HL-60 (cell line): ENCODE results near the gene SECISBP2.

Experiments used
- DNase-seq, 2 experiments: peaks; one replicate each; pipeline ENCODE4 v3.0.0-alpha.2; 2010 to 2020; ENCODE audit warnings: low read depth in 1 of 2, low spot score in 1 of 2
- H3K27ac ChIP-seq: fragments of 250-450 bp; sonication (Bioruptor Pico); replicated peaks from 2 replicates; pipeline ENCODE4 v1.5.1; 2020; ENCODE audit warnings: mild to moderate bottlenecking, moderate library complexity
- H3K27me3 ChIP-seq: fragments of 250-450 bp; sonication (Bioruptor Pico); 2 replicates; pipeline ENCODE4 v1.5.1; 2021; ENCODE audit warnings: mild to moderate bottlenecking, moderate library complexity; ENCODE audit not compliant: insufficient read depth, poor library complexity, severe bottlenecking
- H3K4me3 ChIP-seq: replicated peaks from 2 replicates; pipeline ENCODE4 v1.5.1; 2011; ENCODE audit warnings: mild to moderate bottlenecking, control low read depth, low read length; ENCODE audit not compliant: insufficient read depth
- GABPA ChIP-seq: IDR thresholded peaks from 2 replicates; pipeline ENCODE4 v1.6.1; 2012; ENCODE audit warnings: low read depth
- POLR2AphosphoS5 ChIP-seq: IDR thresholded peaks from 2 replicates; pipeline ENCODE4 v1.6.1; 2012; ENCODE audit warnings: low read depth
- SPI1 ChIP-seq: IDR thresholded peaks from 2 replicates; pipeline ENCODE4 v1.6.1; 2012; ENCODE audit warnings: low read depth, mild to moderate bottlenecking, borderline replicate concordance
- TF ChIP-seq, protein P1 (sequence below): IDR thresholded peaks from one replicate; pipeline ENCODE4 v1.5.1; 2011; ENCODE audit warnings: low read length, control low read depth, inconsistent platforms; ENCODE audit not compliant: insufficient read depth
- TF ChIP-seq, protein P2 (sequence below): IDR thresholded peaks from 2 replicates; pipeline ENCODE4 v1.6.1; 2012; ENCODE audit warnings: low read depth; ENCODE audit not compliant: insufficient replicate concordance

Gene SECISBP2

DNA sequence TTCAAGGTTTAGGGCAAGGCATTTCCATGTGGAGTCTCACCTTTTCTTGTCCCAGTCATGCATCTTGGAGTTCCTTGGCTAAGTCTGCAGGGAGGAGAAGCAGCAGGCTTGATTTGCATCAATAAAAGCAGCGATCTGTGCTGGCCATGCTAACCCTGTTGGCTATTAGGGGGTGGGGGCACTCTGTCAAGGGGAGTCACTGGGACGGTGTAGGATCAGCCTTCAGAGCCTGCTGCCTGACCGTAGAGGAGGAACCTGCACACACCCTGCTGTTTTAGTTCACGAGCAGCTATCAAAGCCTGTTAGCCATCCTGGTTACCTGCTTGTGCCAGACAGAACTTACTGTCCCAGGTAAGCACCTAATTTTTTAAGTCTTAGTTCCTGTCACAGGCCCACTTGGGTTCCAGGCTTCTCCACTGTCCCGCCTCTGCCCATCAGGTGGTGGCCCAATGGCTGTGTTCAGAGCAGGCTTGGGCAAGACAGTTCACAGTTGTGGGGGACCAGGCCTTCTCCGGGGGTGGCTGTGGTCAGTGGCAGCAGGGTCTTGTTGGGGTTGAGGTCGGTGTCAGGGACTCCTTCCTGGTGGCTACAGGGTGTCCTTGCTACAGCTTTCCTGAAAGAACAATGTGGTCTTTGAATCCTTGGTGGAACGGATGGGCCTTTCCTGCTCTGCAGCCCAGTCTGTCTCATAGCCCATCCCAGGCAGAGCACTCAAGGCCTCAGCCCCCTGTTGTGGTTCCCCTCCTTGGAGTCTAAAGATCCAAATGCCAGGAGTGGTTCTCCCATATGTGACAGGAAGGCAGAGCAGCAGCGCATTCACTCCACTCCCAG, 43.7 kb downstream of the SECISBP2 start:
- H3K27me3 ChIP-seq: no peaks in the 10 kb centered on the region
- H3K27ac ChIP-seq: no peak overlapping the region
- TF ChIP-seq GABPA (no peak), POLR2AphosphoS5 (no peak; the same call in 1 of the 2 replicates), SPI1 (no peak)
- TF ChIP-seq, protein P1, sequence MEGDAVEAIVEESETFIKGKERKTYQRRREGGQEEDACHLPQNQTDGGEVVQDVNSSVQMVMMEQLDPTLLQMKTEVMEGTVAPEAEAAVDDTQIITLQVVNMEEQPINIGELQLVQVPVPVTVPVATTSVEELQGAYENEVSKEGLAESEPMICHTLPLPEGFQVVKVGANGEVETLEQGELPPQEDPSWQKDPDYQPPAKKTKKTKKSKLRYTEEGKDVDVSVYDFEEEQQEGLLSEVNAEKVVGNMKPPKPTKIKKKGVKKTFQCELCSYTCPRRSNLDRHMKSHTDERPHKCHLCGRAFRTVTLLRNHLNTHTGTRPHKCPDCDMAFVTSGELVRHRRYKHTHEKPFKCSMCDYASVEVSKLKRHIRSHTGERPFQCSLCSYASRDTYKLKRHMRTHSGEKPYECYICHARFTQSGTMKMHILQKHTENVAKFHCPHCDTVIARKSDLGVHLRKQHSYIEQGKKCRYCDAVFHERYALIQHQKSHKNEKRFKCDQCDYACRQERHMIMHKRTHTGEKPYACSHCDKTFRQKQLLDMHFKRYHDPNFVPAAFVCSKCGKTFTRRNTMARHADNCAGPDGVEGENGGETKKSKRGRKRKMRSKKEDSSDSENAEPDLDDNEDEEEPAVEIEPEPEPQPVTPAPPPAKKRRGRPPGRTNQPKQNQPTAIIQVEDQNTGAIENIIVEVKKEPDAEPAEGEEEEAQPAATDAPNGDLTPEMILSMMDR: no peak
- TF ChIP-seq, protein P2, sequence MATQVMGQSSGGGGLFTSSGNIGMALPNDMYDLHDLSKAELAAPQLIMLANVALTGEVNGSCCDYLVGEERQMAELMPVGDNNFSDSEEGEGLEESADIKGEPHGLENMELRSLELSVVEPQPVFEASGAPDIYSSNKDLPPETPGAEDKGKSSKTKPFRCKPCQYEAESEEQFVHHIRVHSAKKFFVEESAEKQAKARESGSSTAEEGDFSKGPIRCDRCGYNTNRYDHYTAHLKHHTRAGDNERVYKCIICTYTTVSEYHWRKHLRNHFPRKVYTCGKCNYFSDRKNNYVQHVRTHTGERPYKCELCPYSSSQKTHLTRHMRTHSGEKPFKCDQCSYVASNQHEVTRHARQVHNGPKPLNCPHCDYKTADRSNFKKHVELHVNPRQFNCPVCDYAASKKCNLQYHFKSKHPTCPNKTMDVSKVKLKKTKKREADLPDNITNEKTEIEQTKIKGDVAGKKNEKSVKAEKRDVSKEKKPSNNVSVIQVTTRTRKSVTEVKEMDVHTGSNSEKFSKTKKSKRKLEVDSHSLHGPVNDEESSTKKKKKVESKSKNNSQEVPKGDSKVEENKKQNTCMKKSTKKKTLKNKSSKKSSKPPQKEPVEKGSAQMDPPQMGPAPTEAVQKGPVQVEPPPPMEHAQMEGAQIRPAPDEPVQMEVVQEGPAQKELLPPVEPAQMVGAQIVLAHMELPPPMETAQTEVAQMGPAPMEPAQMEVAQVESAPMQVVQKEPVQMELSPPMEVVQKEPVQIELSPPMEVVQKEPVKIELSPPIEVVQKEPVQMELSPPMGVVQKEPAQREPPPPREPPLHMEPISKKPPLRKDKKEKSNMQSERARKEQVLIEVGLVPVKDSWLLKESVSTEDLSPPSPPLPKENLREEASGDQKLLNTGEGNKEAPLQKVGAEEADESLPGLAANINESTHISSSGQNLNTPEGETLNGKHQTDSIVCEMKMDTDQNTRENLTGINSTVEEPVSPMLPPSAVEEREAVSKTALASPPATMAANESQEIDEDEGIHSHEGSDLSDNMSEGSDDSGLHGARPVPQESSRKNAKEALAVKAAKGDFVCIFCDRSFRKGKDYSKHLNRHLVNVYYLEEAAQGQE: no peak
- H3K4me3 ChIP-seq: no peak overlapping the region
- no peak for DNase-seq

DNA sequence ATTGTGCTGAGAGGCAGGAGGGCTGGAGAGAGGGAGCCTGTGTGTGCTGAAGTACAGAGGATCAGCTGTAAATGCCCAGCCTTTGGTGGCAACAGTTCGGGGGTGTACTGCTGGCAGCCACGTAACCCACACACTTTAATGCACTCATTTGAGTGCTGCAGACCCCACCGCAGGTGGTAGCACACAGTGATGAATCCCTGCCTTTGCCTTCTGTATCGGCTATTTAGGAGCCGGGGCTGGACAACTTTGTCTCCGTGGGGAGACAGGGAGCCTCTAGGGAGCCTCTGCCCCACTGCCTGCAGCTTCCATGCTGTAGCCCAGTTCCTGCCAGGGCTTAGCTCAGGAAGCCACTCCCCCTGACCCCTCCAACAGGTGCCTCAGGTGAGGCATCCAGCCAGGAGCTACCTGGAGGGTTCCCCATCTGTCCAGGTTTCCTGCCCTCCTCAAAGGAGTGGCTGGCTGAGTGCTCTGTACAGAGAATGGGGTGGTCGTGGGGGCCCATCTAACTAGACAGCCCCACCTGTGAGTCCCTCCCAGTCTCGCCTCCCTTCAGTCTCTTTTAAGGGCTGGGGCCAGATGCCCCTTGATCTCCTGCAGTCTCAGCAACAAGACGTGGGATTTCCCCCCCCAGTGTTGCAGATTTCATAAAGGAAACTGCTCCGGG, 44.5 kb downstream of the SECISBP2 start:
- Histone ChIP-seq H3K27me3 (no peaks in the 10 kb centered on the region), H3K27ac (no peak overlapping the region), H3K4me3 (no peak overlapping the region)
- no peak for DNase-seq
- TF ChIP-seq, protein P2: no peak
- no peak for TF ChIP-seq GABPA

DNA sequence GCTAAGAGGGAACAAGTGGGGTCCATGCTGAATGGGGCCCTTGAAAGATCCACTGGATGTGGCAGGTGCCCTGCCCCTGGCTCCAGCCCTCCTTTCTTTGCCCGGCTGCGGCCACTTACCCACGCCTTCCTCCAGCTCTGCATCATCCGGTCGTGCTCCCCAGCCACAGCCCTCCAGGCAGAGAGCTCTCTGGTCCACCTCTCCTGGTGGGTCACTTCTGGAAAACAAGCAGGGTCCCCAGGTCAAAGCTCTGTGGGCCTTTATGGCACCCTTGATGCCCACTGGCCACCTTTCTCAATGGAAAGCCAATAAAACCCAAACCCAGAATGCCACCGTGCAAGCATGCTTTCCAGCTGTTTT, 45.0 kb downstream of the SECISBP2 start:
- DNase-seq: no peak
- H3K27me3 ChIP-seq: no peaks in the 10 kb centered on the region
- no peak overlapping the region for H3K27ac ChIP-seq
- H3K4me3 ChIP-seq: no peak overlapping the region
- TF ChIP-seq GABPA: no peak
- no peak for TF ChIP-seq POLR2AphosphoS5
- TF ChIP-seq, protein P2: no peak
- no peak for TF ChIP-seq SPI1
- TF ChIP-seq, protein P1: no peak
